ENCODE results near the gene TTLL11. TPM values are rescaled to one million over a fixed set of nuclear protein-coding genes. Genes with fewer than 3 reads are reported as not detected.

TTLL11 gene
- polyA plus RNA-seq, 1 donor (not counting 4 experiments of a cell fraction or from before 2014, with no cell fraction given), result 8.0 TPM

- Histone ChIP-seq H3K79me2 (ENCODE audit: control insufficient read depth, insufficient read depth, low read length) (peaks cover 35% of the 10 kb centered on the region), H3K9me3 (ENCODE audit: control insufficient read depth, low read depth, low read length) (no peaks in the 10 kb centered on the region), H2AFZ (ENCODE audit: control insufficient read depth, low read length) (no peak overlapping the region), H3K27me3 (ENCODE audit: control insufficient read depth, extremely low read depth, insufficient read depth, low read length) (no peaks in the 10 kb centered on the region), H3K4me3 (ENCODE audit: control insufficient read depth in 2 of 3, extremely low read depth in 1 of 3, insufficient read depth in 2 of 3, low read depth in 1 of 3, low read length in 3 of 3) (no peak overlapping the region), H4K20me1 (ENCODE audit: control insufficient read depth, extremely low read depth, insufficient read depth, low read length) (peaks cover 7% of the 10 kb centered on the region), H3K27ac (ENCODE audit: control insufficient read depth, insufficient read depth, low read length) (no peak overlapping the region), H3K4me1 (ENCODE audit: control insufficient read depth, extremely low read depth, insufficient read depth, low read length) (peaks cover 14% of the 10 kb centered on the region), H3K9ac (ENCODE audit: control insufficient read depth, extremely low read depth, insufficient read depth, low read length) (no peak overlapping the region), H3K36me3 (ENCODE audit: control insufficient read depth in 2 of 2, extremely low read depth in 1 of 2, insufficient read depth in 2 of 2, low read length in 2 of 2) (peaks cover 3 to 9% of the 10 kb centered on the region in 2 experiments), H3K9me1 (ENCODE audit: control insufficient read depth, extremely low read depth, insufficient read depth, low read length) (peaks cover 5% of the 10 kb centered on the region), H3K4me2 (ENCODE audit: control insufficient read depth, extremely low read depth, insufficient read depth, low read depth, low read length) (no peak overlapping the region)
- dilution Hi-C loops (cut with MboI; ENCODE audit: extremely low pct_ligation_motif_present, low sequenced_read_pairs), result no loop called here
- TF ChIP-seq CTCF (optimal IDR thresholded peaks at IDR 0.05 in 1 of 3, IDR thresholded peaks at IDR 0.05 in 1 of 3, conservative IDR thresholded peaks at IDR 0.05 in 1 of 3; ENCODE audit: extremely low read depth in 1 of 3, insufficient read depth in 2 of 3, low read length in 3 of 3) (no peak), EZH2 (IDR thresholded peaks at IDR 0.05; ENCODE audit: low read length) (no peak)
- no peak for DNase-seq (ENCODE audit: low read depth, low spot score)
- FAIRE-seq, result no peak
These were observed 153.5 kb downstream of the TTLL11 start for GRCh38 chr9:121939643-121940042.

DNA sequence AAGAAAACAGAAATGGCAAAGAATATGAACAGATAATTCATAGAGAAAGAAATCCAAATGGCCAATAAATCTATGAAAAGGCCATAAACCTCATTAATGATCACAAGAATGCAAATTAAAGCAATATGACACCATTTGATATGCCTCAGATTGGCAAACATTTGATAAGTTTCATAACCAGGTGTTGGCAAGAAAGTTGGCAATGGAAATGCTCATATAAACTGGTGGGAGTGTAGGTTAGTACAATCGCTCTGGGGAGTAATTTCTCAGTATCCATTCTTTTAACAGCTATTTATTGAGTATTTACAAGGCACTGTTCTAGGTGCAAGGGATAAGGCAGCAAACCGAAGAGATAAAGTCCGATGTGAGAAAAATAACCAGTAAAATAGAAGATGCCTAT lies 154.5 kb downstream of the TTLL11 start:
- no peaks in the 10 kb centered on the region for H3K27me3 ChIP-seq (ENCODE audit: control insufficient read depth, extremely low read depth, insufficient read depth, low read length)
- H3K4me2 ChIP-seq (ENCODE audit: control insufficient read depth, extremely low read depth, insufficient read depth, low read depth, low read length), result no peak overlapping the region
- dilution Hi-C loops (cut with MboI; ENCODE audit: extremely low pct_ligation_motif_present, low sequenced_read_pairs), result no loop called here
- H4K20me1 ChIP-seq (ENCODE audit: control insufficient read depth, extremely low read depth, insufficient read depth, low read length), result peaks cover 7% of the 10 kb centered on the region
- H3K36me3 ChIP-seq (ENCODE audit: control insufficient read depth in 2 of 2, extremely low read depth in 1 of 2, insufficient read depth in 2 of 2, low read length in 2 of 2), result peaks cover 3 to 9% of the 10 kb centered on the region in 2 experiments
- H3K9me3 ChIP-seq (ENCODE audit: control insufficient read depth, low read depth, low read length), result no peaks in the 10 kb centered on the region
- DNase-seq (ENCODE audit: low read depth, low spot score) (no peak), FAIRE-seq (no peak)
- no peak overlapping the region for H2AFZ ChIP-seq (ENCODE audit: control insufficient read depth, low read length)
- H3K27ac ChIP-seq (ENCODE audit: control insufficient read depth, insufficient read depth, low read length), result no peak overlapping the region
- peaks cover 5% of the 10 kb centered on the region for H3K9me1 ChIP-seq (ENCODE audit: control insufficient read depth, extremely low read depth, insufficient read depth, low read length)
- peaks cover 6% of the 10 kb centered on the region for H3K4me1 ChIP-seq (ENCODE audit: control insufficient read depth, extremely low read depth, insufficient read depth, low read length)
- peaks cover 34% of the 10 kb centered on the region for H3K79me2 ChIP-seq (ENCODE audit: control insufficient read depth, insufficient read depth, low read length)
- TF ChIP-seq CTCF (optimal IDR thresholded peaks at IDR 0.05 in 1 of 3, IDR thresholded peaks at IDR 0.05 in 1 of 3, conservative IDR thresholded peaks at IDR 0.05 in 1 of 3; ENCODE audit: extremely low read depth in 1 of 3, insufficient read depth in 2 of 3, low read length in 3 of 3), result no peak
- TF ChIP-seq EZH2 (IDR thresholded peaks at IDR 0.05; ENCODE audit: low read length), result no peak
- H3K9ac ChIP-seq (ENCODE audit: control insufficient read depth, extremely low read depth, insufficient read depth, low read length), result no peak overlapping the region
- no peak overlapping the region for H3K4me3 ChIP-seq (ENCODE audit: control insufficient read depth in 2 of 3, extremely low read depth in 1 of 3, insufficient read depth in 2 of 3, low read depth in 1 of 3, low read length in 3 of 3)

Data from keratinocyte (primary cell).